ENCODE results near the gene KASH5. TPM values are rescaled to one million over a fixed set of nuclear protein-coding genes. Genes with fewer than 3 reads are reported as not detected.

Gene KASH5
- total and polyA plus RNA-seq, 2 of the 8 experiments (the other 6 are each of a cell fraction or from before 2014, with no cell fraction given) = 0.05 to 0.19 TPM

DNA sequence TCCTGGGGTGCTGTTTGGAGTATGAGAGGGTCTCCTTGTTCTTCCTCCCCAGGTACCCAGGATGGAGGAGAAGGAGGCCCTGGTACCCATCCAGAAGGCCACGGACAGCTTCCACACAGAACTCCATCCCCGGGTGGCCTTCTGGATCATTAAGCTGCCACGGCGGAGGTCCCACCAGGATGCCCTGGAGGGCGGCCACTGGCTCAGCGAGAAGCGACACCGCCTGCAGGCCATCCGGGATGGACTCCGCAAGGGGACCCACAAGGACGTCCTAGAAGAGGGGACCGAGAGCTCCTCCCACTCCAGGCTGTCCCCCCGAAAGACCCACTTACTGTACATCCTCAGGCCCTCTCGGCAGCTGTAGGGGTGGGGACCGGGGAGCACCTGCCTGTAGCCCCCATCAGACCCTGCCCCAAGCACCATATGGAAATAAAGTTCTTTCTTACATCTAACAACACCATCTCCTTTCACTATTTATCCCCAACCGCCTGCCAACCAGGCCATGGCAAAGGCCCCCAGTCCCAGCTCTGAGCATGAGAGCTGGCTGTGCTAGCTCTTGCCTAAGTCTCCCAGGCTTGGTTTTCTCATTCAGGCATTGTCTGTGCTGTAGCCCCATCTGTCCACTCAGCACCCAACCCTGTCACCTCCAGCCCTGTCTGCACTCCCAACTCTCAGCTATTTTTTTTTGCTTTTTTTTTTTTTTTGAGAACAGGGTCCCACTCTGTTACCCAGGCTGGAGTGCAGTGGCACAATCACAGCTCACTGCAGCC, 13.2 kb upstream of the KASH5 start:
- Histone ChIP-seq H3K4me3 (ENCODE audit: extremely low read depth in 1 of 4, insufficient read depth in 2 of 4, low read depth in 3 of 4, low read length in 4 of 4) (no peak overlapping the region), H3K9me3 (ENCODE audit: insufficient read depth in 2 of 2, low read depth in 1 of 2, low read length in 1 of 2) (0 out of 4 replicates have a peak, but pooled peaks cover 0 to 7% of the 10 kb centered on the region in 2 experiments), H4K20me1 (replicated peaks in 1 of 2; ENCODE audit: control insufficient read depth in 1 of 2, insufficient read depth in 2 of 2, low read length in 2 of 2) (no peaks in the 10 kb centered on the region), H2AFZ (ENCODE audit: low read length) (no peak overlapping the region), H3K79me1 (ENCODE audit: low read depth, low read length) (no peaks in the 10 kb centered on the region), H3K79me2 (ENCODE audit: control insufficient read depth in 1 of 2, insufficient read depth in 2 of 2, low read length in 2 of 2) (no peaks in the 10 kb centered on the region), H2BK120ac (replicated peaks; ENCODE audit: low read depth, low read length) (no peak overlapping the region), H3K4me1 (replicated peaks in 1 of 4; ENCODE audit: control insufficient read depth in 3 of 4, insufficient read depth in 4 of 4, low read length in 3 of 4) (no peaks in the 10 kb centered on the region), H2AK5ac (ENCODE audit: low read depth, low read length) (no peak overlapping the region), H3K9ac (replicated peaks in 1 of 4; ENCODE audit: extremely low read depth in 1 of 4, low read depth in 3 of 4, low read length in 3 of 4) (no peak overlapping the region), H3K56ac (replicated peaks; ENCODE audit: insufficient read length, low read depth, low read length) (no peak overlapping the region), H4K8ac (ENCODE audit: extremely low read depth, insufficient read depth, low read length) (no peak overlapping the region), H3K36me3 (ENCODE audit: control insufficient read depth in 2 of 4, insufficient read depth in 4 of 4, low read length in 3 of 4) (no peaks in the 10 kb centered on the region), H2BK12ac (ENCODE audit: low read depth, low read length) (no peak overlapping the region), H2BK20ac (ENCODE audit: low read length) (no peak overlapping the region), H3K18ac (ENCODE audit: extremely low read depth, low read length) (no peak overlapping the region), H2BK5ac (ENCODE audit: low read depth, low read length) (no peak overlapping the region), H4K91ac (replicated peaks; ENCODE audit: insufficient read length, low read length) (no peak overlapping the region), H3K27ac (ENCODE audit: low read depth, low read length) (no peak overlapping the region), H3K23ac (ENCODE audit: insufficient read length) (no peak overlapping the region), H2BK15ac (ENCODE audit: low read length) (no peak overlapping the region), H4K5ac (ENCODE audit: insufficient read length, low read depth, low read length) (no peak overlapping the region), H3K27me3 (replicated peaks in 1 of 4; ENCODE audit: control insufficient read depth in 3 of 4, extremely low read depth in 1 of 4, insufficient read depth in 3 of 4, low read length in 3 of 4) (no peaks in the 10 kb centered on the region; a peak in 1 of 7 replicates), H3K4me2 (ENCODE audit: insufficient read depth in 1 of 2, low read depth in 2 of 2, low read length in 2 of 2) (no peak overlapping the region), H3K14ac (ENCODE audit: insufficient read length) (no peak overlapping the region), H3K23me2 (ENCODE audit: low read depth, low read length) (no peaks in the 10 kb centered on the region), H3K4ac (replicated peaks; ENCODE audit: insufficient read length, low read depth, low read length) (no peak overlapping the region)
- FAIRE-seq (no peak), DNase-seq (ENCODE audit: low read depth in 1 of 2, low spot score in 2 of 2) (no peak)
- POLR2A ChIA-PET (ENCODE audit: partially characterized antibody) = interaction anchor here (0.7 to 1.6 kb wide), 5 partner anchors 8 to 61 kb away, joined by 3 read pairs; no protein-coding TSS in a partner anchor
- 81% methylated on average over 12 of the region's 16 CpGs; no CpG with 5 or more reads in 1 of the 2 experiments for WGBS, 2 experiments (ENCODE audit: extremely low coverage in 1 of 2, insufficient coverage in 1 of 2, insufficient read length in 1 of 2, insufficient replicate concordance in 2 of 2, low coverage in 1 of 2, low lambda C conversion rate in 2 of 2, missing lambda C conversion rate in 1 of 2)
- CTCF ChIA-PET (ENCODE audit: partially characterized antibody) = interaction anchor here (0.6 to 4.0 kb wide), 9 partner anchors 16 to 73 kb away, joined by 3 to 25 read pairs (median 3); no protein-coding TSS in a partner anchor
